Stimulated activated CD4-positive, alpha-beta T cell treated with anti-CD3 and anti-CD28 coated beads, Interleukin-12 subunit alpha, Interleukin-12 subunit beta, amount 100 ng/mL, for 24 hours (primary cell): ENCODE results near the gene RCOR1.
"Not testable (repeated sequence)": the region's sequence is repeated elsewhere in the genome, so short reads cannot be mapped to it uniquely, and the experiment has no call there.

Source experiments
- DNase-seq, 2 experiments: peaks; one replicate each; pipeline ENCODE4 v3.0.0-alpha.2; 2020; ENCODE audit warnings: low read depth in 2 of 2

The RCOR1 gene

GRCh38 chr14:102750376-102750775 lies 157.9 kb downstream of the RCOR1 start:
- no peak for DNase-seq

GRCh38 chr14:102751088-102751487 lies 158.6 kb downstream of the RCOR1 start:
- no peak for DNase-seq

- no peak for DNase-seq
Measured at GRCh38 chr14:102752239-102752847, 159.9 kb downstream of the RCOR1 start.

GRCh38 chr14:102754370-102755262 lies 162.2 kb downstream of the RCOR1 start:
- DNase-seq = no peak

GRCh38 chr14:102757646-102758045 lies 165.2 kb downstream of the RCOR1 start:
- no peak for DNase-seq

- no peak for DNase-seq
Measured at GRCh38 chr14:102758087-102758486, 165.6 kb downstream of the RCOR1 start.

- DNase-seq = no peak
Measured at GRCh38 chr14:102759456-102760187, 167.2 kb downstream of the RCOR1 start.

GRCh38 chr14:102760496-102761193 lies 168.2 kb downstream of the RCOR1 start:
- no peak for DNase-seq

GRCh38 chr14:102761206-102761605 lies 168.8 kb downstream of the RCOR1 start:
- DNase-seq = no peak

GRCh38 chr14:102764220-102764671 lies 171.8 kb downstream of the RCOR1 start:
- no peak for DNase-seq

- not testable (repeated sequence) for DNase-seq
Measured at GRCh38 chr14:102765770-102766169, 173.3 kb downstream of the RCOR1 start.

GRCh38 chr14:102768223-102769048 lies 176.0 kb downstream of the RCOR1 start:
- DNase-seq = no peak

- no peak for DNase-seq
Measured at GRCh38 chr14:102769049-102769327, 176.5 kb downstream of the RCOR1 start.

- no peak for DNase-seq
Measured at GRCh38 chr14:102770147-102771123, 178.0 kb downstream of the RCOR1 start.

GRCh38 chr14:102771144-102771543 lies 178.7 kb downstream of the RCOR1 start:
- no peak for DNase-seq

- no peak for DNase-seq
Measured at GRCh38 chr14:102772781-102773570, 180.5 kb downstream of the RCOR1 start.

GRCh38 chr14:102774391-102775153 lies 182.1 kb downstream of the RCOR1 start:
- peak; percentile 29 to 34 for DNase-seq
